COR-L47 (cell line): ENCODE measurements around the gene GARIN1A.
"Not testable (repeated sequence)": the region's sequence is repeated elsewhere in the genome, so short reads cannot be mapped to it uniquely, and the experiment has no call there.

Experiments
- DNase-seq: peaks from one replicate; lab custom pipeline; 2025; lab: John Stamatoyannopoulos, UW

Gene GARIN1A

GRCh38 chr7:128683738-128684137 is 11.6 kb downstream of the GARIN1A start:
- DNase-seq: not testable (repeated sequence)

GRCh38 chr7:128687131-128687530 is 15.0 kb downstream of the GARIN1A start:
- DNase-seq: no peak

GRCh38 chr7:128688492-128688891 is 16.4 kb downstream of the GARIN1A start:
- DNase-seq: no peak

DNA sequence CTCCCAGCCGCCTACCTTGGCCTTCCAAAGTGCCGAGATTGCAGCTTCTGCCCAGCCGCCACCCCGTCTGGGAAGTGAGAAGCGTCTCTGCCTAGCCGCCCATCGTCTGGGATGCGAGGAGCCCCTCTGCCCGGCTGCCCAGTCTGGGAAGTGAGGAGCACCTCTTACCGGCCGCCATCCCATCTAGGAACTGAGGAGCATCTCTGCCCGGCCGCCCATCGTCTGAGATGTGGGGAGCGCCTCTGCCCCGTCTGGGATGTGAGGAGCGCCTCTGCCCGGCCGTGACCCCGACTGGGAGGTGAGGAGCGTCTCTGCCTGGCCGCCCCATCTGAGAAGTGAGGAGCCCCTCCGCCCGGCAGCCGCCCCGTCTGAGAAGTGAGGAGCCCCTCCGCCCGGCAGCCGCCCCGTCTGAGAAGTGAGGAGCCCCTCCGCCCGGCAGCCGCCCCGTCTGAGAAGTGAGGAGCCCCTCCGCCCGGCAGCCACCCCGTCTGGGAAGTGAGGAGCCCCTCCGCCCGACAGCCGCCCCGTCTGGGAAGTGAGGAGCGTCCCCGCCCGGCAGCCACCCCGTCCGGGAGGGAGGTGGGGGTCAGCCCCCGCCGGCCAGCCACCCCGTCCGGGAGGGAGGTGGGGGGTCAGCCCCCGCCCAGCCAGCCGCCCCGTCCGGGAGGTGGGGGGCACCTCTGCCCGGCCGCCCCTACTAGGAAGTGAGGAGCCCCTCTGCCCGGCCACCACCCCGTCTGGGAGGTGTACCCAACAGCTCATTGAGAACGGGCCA is 17.3 kb downstream of the GARIN1A start:
- not testable (repeated sequence) for DNase-seq

GRCh38 chr7:128691227-128691626 is 19.1 kb downstream of the GARIN1A start:
- DNase-seq: no peak

DNA sequence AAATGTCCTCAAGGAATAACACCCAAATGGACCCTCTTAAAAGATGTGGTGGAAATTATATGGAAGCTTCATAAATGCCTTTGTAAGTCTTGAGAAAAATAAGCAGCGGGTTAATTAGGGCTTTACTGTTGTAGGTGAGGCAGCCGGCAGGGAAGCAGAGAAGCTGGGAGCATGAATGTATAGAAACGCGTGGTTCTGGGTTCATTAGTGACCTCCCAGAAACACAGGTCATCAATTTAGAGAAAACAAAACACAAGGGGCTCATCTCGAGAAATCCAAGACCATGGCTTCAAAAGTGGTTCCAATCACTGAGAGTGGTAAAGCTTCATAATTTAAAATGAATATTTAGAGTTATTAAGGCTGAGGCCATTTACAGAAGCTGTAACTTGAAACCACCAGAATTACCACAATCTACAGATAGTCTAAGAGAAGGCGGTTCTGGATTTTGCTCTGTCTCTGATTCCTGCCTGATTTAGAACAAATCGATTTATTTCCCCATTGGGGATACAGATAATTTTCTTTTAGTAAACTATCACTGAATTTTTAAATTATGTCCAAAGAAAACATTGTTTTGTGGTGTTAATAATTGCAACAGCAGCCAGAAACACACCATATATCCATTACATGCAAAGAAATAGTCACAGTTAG is 20.7 kb downstream of the GARIN1A start:
- no peak for DNase-seq

DNA sequence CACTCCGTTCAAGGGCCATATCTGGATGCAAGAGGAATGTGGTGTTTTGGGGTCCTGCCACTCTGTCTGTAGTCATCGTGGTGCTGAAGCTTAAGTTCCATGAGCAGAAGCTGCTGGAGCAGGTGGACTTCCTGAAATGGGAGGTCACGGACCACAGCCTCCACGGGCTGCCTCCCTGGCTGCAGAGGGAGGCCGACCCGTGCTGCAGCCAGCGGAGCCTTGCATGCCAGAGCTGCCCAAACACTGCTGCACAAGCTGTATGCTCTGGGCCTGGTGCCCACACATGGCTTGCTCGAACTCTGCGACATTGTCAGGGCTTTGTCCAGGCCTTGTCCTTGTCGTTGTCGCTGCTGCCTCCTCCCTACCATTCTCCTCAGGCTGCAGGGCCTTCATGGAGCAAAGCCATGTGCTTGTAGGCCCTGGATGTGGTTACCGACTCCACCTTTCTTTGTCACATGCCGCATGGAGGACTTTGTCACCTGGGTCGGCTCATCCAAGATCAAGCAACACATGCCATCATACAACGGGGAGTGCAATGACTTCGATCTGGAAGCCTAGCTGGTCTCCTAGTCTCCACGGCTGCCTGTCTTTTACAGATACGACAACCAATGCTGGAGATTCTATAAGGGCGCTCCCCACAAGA is 21.4 kb downstream of the GARIN1A start:
- no peak for DNase-seq

DNA sequence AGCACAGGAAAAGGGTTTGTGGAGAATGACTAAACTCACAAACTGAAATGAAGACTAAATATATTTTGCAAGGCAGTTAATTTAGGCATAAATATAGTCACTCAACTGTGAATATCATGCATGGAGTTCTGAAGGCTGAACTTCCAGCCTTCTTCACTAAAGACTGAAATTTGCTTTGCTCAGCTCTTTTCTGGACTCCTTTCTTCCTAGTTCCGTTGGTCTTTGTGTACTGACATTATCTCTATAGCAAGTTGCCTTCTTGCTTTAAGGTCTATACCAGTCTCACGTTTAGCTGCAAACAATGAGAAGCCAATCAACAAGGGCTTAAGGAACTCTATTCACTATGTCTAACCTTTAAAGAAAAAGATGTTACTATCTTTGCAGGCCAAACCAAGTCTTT is 22.6 kb downstream of the GARIN1A start:
- no peak for DNase-seq

DNA sequence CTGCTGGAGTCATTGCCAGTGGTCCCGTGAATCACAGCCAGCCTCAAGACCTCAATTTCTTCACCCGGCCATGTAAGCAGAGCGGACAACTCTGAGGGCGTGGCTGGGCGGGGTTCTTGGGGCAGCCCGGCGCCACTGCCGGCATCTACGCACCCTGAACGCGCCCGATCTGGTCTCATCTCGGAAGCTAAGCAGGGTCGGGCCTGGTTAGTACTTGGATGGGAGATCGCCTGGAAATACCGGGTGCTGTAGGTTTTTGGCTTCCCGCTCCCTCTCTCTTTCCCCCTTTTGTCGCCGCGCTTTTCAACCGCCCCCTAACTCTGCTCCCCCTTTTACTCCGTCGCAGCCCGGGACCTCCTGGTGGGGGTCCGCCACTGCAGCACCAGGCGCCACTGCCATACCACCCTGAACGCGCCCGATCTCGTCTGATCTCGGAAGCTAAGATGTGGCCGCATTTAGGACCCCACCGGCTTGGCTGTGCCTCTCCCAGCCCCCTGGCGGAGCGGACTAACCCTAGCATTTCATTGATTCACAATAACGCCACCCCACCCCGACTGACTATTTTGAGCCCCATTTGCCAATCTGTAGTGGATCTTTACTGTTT is 25.3 kb downstream of the GARIN1A start:
- no peak for DNase-seq

GRCh38 chr7:128699196-128699712 is 27.2 kb downstream of the GARIN1A start:
- DNase-seq: no peak

GRCh38 chr7:128699895-128700294 is 27.8 kb downstream of the GARIN1A start:
- DNase-seq: no peak

DNA sequence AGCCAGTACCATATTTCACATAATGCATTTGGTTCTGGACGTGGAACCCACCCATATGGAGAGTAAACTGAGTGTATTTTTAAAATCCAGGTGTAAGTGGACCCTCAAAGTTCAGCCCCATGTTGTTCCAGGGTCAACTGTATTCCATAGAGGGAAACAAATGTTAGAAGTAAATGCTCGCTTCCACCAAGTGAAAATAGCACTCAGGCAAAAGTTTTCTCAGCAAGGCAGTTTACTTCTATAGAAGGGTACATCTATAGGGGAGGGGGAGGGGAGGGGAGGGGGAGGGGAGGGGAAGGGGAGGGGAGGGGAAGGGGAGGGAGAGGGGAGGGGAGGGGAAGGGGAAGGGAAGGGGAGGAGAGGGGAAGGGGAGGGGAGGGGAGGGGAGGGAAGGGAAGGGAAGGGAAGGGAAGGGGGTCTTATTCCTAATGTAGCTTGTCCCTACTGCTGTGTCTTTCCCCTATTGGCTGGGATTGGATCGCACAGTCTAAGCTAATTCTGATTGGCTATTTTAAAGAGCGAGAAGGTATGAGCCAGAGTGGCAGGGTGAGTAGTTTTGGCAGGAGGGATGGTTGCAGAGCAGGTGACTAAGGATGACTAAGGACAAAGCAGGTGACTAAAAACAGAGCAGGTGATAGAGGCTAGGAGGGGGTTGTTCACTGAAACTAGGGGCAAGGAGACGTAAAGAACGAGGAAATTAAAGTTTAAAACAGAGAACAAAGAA is 29.1 kb downstream of the GARIN1A start:
- DNase-seq: no peak

- DNase-seq: no peak
Measured at GRCh38 chr7:128703609-128704241, 31.6 kb downstream of the GARIN1A start.

GRCh38 chr7:128705891-128706333 is 33.8 kb downstream of the GARIN1A start:
- DNase-seq: peak; percentile 89

GRCh38 chr7:128707752-128708151 is 35.7 kb downstream of the GARIN1A start:
- no peak for DNase-seq

- no peak for DNase-seq
Measured at GRCh38 chr7:128708235-128708634, 36.1 kb downstream of the GARIN1A start.

DNA sequence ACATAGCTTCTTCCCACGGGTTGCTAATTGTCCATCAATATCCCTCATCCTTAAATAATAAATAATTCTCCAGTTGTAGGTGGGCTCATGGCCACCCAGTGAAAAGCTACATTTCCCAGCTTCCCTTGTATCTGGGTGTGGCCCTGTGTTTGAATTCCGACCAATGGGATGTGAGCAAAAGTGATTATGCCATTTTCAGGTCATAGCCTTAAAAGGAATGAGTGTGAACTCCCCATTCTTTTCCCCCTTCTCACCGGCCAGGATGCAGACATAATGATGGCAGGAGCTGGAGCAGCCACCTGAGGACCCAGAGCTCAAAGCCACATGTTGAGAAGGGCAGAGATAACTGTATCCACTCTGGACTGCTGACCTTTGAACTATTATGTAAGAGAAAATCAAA is 36.7 kb downstream of the GARIN1A start:
- DNase-seq: no peak

DNA sequence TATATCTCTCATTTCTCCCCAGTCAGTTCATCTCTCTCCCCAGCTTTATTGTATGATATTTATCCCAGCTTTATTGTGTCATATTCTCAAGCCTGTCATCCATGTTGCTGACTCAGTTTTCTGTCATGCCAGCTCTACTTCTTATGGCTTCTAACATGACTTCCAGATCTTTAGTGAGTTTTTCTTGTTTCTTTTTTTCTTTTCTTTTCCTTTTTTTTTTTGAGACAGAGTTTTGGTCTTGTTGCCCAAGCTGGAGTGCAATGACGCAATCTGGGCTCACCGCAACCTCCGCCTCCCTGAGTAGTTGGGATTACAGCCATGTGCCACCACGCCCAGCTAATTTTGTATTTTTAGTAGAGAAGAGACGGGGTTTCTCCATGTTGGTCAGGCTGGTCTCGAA is 38.4 kb downstream of the GARIN1A start:
- no peak for DNase-seq

GRCh38 chr7:128713794-128714193 is 41.7 kb downstream of the GARIN1A start:
- DNase-seq: no peak

DNA sequence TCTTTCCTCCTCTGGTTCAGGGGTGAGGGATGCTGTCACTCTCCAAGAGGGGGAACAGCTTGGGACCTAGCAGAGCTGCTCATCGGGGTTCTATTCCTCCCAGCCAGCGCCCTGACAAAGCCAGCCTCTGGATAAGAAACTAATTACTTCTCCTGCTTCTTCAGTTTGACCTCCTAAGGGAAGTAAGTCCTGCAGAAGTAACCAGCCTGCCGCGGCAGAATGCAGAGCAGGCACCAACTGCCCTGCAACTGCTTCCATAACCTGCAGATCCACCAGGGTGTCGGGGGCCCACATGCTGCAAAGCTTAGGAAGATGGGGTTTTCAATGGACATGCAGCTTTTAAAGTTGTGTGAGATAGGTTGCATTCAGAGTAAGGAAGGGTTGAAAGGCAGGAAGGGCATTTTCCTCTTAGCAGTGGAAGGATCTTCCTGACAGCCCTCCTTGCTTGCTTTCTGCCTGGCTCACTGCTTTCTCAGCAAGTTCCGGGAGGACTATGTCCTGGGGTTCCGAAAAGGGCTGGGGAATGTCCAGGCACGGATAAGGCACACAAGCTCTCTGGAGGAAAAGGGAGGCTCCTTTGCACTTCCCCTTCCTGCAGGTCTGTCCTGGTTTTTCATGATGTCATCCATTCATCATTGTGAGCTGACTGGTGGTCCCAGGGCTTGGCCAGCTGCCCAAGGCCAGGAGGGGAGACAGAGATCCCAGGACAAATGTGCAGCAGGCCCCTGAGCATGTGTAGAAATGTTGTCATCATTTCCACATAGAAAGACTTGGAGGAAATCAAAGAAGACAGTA is 42.8 kb downstream of the GARIN1A start:
- no peak for DNase-seq
